Activated B cell treated with CpG ODN at 0.5 μM for 24 hours (primary cell): ENCODE measurements around the gene DACT2. TPM values are rescaled to one million over a fixed set of nuclear protein-coding genes. Genes with fewer than 3 reads are reported as not detected.
"Not testable (repeated sequence)": the region's sequence is repeated elsewhere in the genome, so short reads cannot be mapped to it uniquely, and the experiment has no call there.

Source experiments
- ATAC-seq: fragments of 200-7000 bp; cut with Tn5 transposase; one replicate; pipeline ENCODE4 v1.10.0; 2021; ENCODE audit warnings: low read depth, mild to moderate bottlenecking, moderate library complexity
- CTCF ChIA-PET: fragments of 350-600 bp; sonication (Branson Sonifier 250); formaldehyde crosslinking; loops from one replicate; lab custom pipeline; 2021; ENCODE audit warnings: antibody characterized with exemption; lab: Charles Lee
- POLR2A ChIA-PET: fragments of 350-600 bp; sonication (Branson Sonifier 250); formaldehyde crosslinking; loops from one replicate; lab custom pipeline; 2021; ENCODE audit warnings: antibody characterized with exemption; lab: Charles Lee
- DNase-seq: peaks from one replicate; pipeline ENCODE4 v3.0.0; 2022
- H3K27ac Mint-ChIP-seq: one replicate; pipeline ENCODE4 v1.8.0; 2020; ENCODE audit warnings: mixed read lengths
- H3K27me3 Mint-ChIP-seq: one replicate; pipeline ENCODE4 v1.8.0; 2021; ENCODE audit warnings: mixed read lengths
- H3K36me3 Mint-ChIP-seq: one replicate; pipeline ENCODE4 v1.8.0; 2021; ENCODE audit warnings: low read depth, mixed read lengths
- H3K4me1 Mint-ChIP-seq: one replicate; pipeline ENCODE4 v1.8.0; 2021; ENCODE audit warnings: mixed read lengths
- H3K4me3 Mint-ChIP-seq: one replicate; pipeline ENCODE4 v1.8.0; 2020; ENCODE audit warnings: mild to moderate bottlenecking, mixed read lengths
- H3K9me3 Mint-ChIP-seq: one replicate; pipeline ENCODE4 v1.8.0; 2020; ENCODE audit warnings: mixed read lengths
- CTCF ChIP-seq: fragments of 200-600 bp; IDR thresholded peaks from one replicate; pipeline ENCODE4 v1.8.0; 2022; ENCODE audit warnings: antibody characterized with exemption, mild to moderate bottlenecking
- intact Hi-C: fragments of 100-400 bp; cut with micrococcal nuclease; formaldehyde crosslinking; loops from one replicate; pipeline ENCODE4 v1.15.1; 2024
- total RNA-seq: library from RNA; stranded (reverse); gene quantifications from 2 replicates; pipeline ENCODE4 v1.2.3, GENCODE V29; 2022

DACT2 gene
- total RNA-seq, 1 donor from 2014 or later: not detected

GRCh38 chr6:168314948-168315347, 4.6 kb downstream of the DACT2 start:
- no peak for DNase-seq
- ATAC-seq: no peak
- CTCF ChIA-PET: no interaction called here
- no peak for TF ChIP-seq CTCF
- intact Hi-C loops: no loop called here
- POLR2A ChIA-PET: no interaction called here
- Mint-ChIP-seq H3K27me3 (peaks cover 10% of the 10 kb centered on the region), H3K36me3 (no peaks in the 10 kb centered on the region), H3K4me3 (no peak overlapping the region), H3K4me1 (no peaks in the 10 kb centered on the region), H3K27ac (no peak overlapping the region), H3K9me3 (no peaks in the 10 kb centered on the region)

- Mint-ChIP-seq H3K27me3 (peaks cover 10% of the 10 kb centered on the region), H3K36me3 (no peaks in the 10 kb centered on the region), H3K4me1 (no peaks in the 10 kb centered on the region), H3K27ac (no peak overlapping the region), H3K9me3 (no peaks in the 10 kb centered on the region), H3K4me3 (no peak overlapping the region)
- ChIA-PET POLR2A (no interaction called here), CTCF (no interaction called here)
- DNase-seq (no peak), ATAC-seq (no peak)
- intact Hi-C loops: no loop called here
- no peak for TF ChIP-seq CTCF
These were observed 5.6 kb downstream of the DACT2 start for GRCh38 chr6:168314021-168314420.

DNA sequence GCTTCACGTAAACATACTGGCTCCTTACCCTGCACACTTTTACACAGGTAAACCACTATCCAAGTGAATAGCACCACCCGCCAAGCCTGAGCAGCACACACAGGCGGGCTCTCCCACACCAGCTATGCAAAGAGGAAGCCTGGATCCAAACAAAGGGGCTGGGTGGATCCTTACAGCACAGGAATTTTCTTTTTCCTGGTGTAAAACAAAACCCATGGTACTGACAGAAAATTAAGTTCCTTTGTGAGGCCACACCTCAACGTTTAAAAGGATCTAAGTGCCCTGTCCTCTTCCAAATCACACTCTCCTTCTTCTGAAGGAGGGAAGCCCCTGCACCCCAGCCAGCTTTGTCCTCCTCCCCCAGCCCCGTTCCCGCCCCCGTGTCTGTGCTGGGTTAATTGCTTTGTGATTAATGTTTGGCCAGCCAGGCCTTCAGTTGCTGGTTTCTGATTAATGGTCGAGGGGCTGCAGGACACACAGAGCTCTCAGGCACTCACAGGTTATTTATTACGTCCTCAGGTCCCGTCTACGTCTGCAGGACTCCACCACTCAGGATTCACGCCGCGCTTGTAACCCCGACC, 6.1 kb downstream of the DACT2 start:
- no peak overlapping the region for H3K4me3 Mint-ChIP-seq
- TF ChIP-seq CTCF: no peak
- intact Hi-C loops: no loop called here
- H3K27me3 Mint-ChIP-seq: peaks cover 5% of the 10 kb centered on the region
- ChIA-PET CTCF (no interaction called here), POLR2A (no interaction called here)
- H3K36me3 Mint-ChIP-seq: no peaks in the 10 kb centered on the region
- no peaks in the 10 kb centered on the region for H3K4me1 Mint-ChIP-seq
- no peak overlapping the region for H3K27ac Mint-ChIP-seq
- ATAC-seq (no peak), DNase-seq (no peak)
- no peaks in the 10 kb centered on the region for H3K9me3 Mint-ChIP-seq

- CTCF ChIA-PET, H3K27ac Mint-ChIP-seq, POLR2A ChIA-PET, DNase-seq, H3K9me3 Mint-ChIP-seq, ATAC-seq, H3K27me3 Mint-ChIP-seq, H3K36me3 Mint-ChIP-seq, intact Hi-C loops, H3K4me3 Mint-ChIP-seq, H3K4me1 Mint-ChIP-seq: not testable (repeated sequence)
These were observed 7.5 kb downstream of the DACT2 start for GRCh38 chr6:168312125-168312507.

DNA sequence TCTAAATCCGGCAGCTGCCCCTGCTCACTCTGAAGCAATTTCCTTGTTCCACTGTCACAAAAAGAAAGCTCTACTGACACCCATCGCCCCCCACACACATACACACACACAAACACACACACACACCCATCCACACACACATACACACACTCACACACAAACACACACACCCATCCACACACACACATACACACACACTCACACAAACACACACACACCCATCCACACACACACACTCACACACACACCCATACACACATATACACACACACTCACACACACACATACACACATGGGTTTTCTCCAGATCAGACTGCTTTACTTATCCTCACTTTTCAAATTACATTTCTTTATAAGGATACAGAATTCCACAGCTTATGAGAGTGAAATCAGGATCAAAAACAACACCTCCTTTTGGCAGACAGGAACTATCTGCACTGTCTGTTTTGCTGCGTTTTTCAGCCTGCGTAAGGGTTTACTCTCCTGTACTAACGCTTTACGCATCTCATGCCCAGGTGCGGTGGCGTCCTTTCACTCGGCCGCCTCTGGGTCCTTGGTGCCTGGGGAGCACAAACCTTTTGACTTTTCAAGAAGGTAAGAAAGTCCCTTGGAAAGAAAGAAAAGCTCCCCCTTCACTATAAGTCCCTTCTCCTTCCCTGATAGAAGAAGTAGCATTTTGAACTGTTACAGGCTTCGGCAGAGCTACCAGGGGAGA, 8.0 kb downstream of the DACT2 start:
- Mint-ChIP-seq H3K36me3 (no peaks in the 10 kb centered on the region), H3K4me1 (no peaks in the 10 kb centered on the region), H3K27ac (no peak overlapping the region), H3K27me3 (no peaks in the 10 kb centered on the region), H3K4me3 (no peak overlapping the region), H3K9me3 (no peaks in the 10 kb centered on the region)
- TF ChIP-seq CTCF: no peak
- ATAC-seq (no peak), DNase-seq (no peak)
- ChIA-PET CTCF (no interaction called here), POLR2A (no interaction called here)
- intact Hi-C loops: no loop called here
